ENCODE results near the gene TBP.
"Not testable (repeated sequence)": the region's sequence is repeated elsewhere in the genome, so short reads cannot be mapped to it uniquely, and the experiment has no call there.

Gene TBP

DNA sequence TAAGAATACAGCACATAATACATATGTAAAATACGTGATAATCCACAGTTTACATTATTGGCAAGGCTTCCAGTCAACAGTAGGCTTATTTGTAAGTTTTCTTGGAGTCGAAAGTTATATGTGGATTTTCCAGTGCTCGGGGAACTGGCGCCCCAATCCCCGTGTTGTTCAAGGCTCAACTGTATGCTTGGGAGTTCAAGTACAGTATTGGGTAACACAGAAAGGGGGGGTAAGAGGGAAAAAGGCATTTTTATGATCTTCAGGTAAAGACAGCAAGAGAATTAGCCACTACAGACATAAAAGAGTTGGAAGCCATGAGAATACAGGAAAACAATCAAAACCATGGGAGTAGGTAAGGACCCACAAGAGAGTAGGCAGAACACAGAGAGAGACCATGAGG lies 17.5 kb upstream of the TBP start:
- no peak for DNase-seq

DNA sequence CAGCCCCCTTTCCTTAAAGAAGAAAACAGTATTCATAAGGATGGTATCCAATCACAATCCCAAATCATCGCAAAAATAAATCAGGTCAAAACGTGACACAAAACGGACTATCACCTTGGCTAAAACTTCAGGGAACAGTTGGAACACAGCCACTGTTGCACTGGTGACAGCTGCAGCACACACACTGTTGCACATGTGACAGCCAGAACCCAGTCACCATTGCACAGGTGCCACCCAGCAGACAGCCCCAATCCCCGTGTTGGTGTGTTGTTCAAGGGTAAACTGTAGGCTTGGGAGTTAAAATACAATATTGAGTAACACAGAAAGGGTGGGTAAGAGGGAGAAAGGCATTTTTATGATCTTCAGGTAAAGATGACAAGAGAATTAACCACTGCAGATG lies 16.8 kb upstream of the TBP start:
- DNase-seq: no peak

DNA sequence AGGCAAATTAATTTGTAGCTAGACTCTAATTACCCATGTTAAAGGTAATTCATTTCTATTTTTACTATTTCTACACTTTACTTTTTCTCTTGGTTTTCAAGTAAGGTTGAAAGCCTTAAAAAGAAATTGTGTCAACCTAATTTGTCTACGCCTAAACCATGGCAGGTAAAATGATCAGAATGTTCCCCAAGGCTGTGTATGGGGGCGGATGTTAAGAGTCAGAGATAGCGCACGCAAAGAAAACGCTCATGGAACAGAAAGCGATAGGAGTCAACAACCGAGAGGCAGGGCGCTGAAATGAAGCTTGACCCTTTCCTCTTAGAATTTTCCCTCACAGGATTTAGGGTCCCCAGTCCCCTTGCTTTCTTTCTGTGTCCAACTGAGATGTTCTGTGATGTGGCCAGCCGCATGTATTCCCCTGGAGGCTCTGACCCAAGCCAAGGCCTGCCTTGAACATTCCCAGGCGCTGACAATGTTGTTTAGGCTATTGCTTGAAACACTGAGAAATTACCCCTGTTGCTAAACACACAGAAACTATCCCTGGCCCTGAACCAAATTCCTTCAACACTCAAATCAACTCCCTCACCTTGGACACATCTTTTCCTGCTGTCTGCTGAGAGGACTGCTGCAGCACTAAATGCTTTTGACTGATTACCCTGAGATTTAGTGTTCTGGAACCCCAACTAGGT lies 12.0 kb upstream of the TBP start:
- no peak for DNase-seq

DNA sequence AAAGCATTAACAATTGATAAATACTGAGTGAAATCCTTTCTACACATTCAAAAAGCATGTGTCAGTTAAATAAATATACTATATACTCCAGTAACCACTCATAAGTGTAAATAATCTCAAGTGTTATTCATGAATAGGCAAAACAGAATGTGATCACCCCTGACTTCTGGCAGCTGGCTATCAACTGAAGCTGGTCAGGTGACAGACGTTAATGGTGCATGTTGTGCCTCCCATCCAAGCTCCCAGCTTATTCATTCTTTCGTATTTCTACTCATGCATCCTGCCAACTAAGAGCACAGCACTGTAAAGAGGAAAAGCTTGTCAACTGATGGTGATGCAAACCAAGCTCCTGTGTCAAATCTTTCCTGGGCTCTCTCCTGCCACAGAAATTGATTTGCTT lies 8.8 kb upstream of the TBP start:
- DNase-seq: no peak

DNA sequence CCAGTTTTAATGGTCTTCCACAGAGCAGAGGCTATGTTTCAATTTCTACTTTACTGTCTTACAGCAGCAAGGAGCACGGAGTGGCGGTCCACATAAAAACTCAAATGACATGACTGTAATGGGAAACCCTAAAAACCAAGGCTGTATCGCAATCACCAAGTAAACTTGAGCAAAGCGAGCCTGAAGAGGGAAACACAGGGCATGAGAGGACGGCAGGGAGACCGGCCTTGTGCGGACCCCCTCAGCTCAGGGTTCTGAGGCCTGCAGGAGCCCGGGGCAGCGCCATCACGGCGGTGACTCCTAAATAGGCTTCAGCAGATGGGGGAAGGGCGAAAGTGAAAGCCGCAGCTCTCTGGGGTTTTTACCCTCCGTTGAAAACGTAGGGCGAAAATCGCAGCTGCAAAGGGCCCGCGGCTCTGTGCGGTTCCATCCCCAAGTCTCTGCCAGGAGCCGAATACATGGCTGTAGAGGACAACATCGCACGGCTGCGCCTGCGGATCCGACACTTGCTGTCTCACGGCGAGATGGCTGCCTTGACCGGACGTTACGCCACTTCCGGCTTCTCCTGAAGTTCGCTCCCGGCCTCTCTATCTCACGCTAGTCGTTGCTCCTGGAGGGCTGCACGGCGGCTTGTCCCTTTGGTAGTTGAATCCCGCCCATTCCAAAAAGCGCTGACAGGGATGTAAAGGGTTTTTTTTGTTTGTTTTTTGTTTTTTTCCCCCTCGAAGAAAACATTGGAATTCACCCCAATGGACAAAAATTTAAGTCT lies 1.2 kb upstream of the TBP start, which contains the start of gene PSMB1:
Gene PSMB1 (minus strand): TSS at position 543 of the 769 bp plus-strand sequence. CDS start 65 bp downstream, at position 478.
- DNase-seq: no peak

DNA sequence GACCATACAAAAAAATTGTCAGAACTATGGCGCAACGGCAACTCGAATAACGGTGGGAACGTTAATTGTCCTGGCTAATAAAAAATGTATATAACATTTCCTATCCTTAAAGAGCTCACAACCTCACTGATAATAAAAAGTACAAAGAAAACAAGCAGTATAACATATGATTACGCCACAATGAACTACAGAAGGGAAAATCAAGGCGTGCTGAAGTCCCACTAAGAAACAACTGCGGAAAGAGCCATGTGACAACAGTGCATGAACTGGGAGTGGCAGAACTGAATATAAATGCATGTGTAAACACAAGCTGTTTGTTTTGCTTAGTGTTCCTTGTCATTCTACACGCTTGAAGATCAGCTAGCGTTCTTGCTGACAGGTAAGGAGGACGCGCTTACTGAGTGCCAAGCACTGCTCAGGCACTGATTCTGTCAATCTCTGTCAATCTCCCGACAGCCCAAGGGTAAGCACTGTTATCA lies 596 bp upstream of the TBP start:
- no peak for DNase-seq

DNA sequence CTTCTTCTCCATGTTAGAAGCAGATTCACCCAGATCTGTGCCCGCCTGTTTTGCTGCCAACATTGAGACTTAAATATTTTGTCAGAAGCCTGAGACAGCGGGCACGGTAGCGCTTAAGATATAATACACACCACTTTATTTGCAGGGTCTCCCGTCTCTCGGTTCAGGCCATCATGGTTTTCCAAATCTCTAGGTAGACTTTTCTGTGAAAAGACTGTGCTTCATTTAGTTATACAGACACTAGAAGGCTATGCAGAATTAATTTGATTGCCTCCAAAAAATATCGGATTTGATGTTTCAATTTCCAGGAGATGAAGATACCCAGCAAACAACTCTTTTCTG lies 598 bp downstream of the TBP start:
- DNase-seq: no peak

DNA sequence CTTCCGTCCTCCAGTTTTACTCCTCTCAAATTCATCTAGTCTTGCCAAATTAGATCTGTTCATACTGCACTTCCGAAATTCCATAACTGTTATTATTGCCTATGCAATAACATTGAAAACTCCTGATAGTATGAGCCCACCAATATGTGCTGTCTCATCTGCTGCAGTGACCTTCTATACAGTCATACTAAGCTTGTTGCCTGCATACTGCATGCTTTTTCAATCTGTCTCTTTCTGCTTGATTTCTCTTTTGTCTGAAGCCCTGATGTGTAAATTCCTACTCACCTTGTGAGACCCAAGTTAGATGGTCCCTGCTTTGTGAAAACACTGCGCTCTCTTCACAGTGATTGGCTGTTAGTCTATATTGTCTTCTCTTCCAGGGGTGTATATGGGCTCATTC lies 1.1 kb downstream of the TBP start:
- DNase-seq: no peak

DNA sequence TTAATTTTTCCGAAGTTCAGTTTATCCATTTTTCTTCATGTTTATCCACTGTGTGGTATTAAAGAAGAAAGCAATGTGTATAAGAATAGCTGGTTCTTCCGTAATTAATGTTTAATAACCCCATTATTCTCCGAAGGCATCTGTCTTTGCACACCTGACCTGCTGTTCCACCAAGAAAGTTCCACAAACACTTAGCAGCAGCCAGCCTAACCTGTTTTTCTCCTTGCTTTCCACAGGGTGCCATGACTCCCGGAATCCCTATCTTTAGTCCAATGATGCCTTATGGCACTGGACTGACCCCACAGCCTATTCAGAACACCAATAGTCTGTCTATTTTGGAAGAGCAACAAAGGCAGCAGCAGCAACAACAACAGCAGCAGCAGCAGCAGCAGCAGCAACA lies 7.4 kb downstream of the TBP start:
- DNase-seq: no peak

DNA sequence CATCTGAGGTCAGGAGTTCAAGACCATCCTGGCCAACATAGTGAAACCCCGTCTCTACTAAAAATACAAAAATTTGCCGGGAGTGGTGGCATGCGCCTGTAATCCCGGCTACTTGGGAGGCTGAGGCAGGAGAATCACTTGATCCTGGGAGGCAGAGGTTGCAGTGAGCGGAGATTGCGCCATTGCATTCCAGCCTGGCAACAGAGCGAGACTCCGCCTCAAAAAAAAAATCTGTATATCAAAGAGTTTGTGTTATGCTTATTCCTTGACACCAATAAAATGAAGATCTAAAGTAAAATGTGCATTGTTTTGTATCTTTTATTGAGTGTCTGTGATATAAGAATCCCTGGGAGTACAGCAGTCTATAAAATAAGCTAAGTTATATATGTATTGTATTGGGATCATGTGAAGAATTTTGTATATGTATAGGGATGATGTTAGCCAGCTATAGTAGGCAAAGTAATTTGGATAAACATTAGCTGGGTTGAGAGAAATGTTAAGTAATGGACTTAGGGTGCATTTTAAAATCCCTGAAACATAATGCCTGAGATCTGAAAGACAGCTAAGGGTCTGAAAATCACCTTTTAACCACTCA lies 10.9 kb downstream of the TBP start:
- DNase-seq: no peak

DNA sequence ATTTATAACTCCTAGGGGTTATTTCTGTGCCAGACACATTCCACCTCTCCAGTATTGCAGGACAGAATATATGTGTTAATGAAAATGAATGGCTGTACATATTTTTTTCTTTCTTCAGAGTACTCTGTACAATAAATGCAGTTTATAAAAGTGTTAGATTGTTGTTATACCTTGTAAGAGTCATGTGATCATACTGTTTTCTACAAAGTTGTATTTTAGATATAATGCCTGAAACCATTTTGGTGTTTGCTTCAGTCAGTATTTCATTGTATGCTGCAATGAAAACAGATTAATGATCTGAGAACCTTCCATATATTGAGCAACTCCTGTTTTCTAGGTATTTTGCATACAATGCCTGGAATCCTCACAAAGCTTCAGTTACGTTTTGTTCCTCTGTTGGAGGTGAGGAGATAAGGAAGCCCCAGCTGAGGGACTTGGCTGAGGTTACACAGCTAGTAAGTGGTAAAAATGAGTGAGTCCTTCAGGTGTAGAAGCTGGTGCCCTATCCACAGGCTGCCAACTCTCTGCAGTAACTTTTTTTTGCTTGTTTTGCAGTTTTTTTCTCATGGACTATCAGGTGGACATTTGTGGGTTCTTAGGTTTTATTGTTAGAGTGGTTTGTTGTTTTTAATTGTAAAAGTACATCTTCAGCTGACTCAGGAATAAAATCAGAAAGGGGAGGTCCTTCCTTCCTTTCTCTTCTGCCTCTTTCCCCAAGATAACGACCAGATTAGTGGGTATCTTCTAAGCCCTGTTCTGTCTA lies 18.7 kb downstream of the TBP start:
- DNase-seq: no peak

DNA sequence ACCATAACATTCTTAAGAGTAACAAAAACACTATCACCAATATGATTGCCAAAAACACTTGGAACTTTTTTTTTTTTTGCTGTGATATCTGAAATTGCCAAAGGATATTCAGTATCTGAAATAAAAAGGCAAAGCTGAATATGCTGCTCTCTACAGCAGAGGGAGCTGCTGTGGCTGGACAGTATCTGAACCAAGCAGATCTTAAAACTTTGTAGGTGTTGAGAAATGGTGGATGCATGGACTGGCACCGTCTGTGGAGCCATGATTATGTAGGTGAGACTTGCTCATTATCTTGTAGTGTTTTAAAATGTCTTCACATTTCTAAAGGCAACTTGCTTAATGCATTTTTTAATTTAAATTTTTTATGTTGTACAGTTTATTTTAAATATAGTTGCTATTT lies 21.1 kb downstream of the TBP start:
- DNase-seq: no peak

DNA sequence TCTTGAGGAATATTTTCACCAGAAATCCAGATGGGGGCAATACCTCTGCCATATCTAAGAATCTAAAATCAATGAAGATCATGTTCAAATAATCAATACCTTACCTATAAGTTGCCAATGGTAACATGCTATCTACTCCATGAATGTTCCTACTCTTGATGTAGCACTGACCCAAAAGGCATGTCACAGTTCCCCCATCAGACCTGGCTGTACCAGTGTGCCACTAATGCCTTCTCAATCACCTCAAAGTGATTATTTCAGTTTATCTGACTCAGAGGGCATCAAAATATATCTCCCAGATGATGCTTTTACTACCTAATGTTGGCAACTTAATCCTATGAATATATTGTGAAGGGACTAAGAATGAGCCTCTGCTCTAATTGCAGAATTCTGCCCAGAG lies 24.7 kb downstream of the TBP start:
- DNase-seq: no peak

DNA sequence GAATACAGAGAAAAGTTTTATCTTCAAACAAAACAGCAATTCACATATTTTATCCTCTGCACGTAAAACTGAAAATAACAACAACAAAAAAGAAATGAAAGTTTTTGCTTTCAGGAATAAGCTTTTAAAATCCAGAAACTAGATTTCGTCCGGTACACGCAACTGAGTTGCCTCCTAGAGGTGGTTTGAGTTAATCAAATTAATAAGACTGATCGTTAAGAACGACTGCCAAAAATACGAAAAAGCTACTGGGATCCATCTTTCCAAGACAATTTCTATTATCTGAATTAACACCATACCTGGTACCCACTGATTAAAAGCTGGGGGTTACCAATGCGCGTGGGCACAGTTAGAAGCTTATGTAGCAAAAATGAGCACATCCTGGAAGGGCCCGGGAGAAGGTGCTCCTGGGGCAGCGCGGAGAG lies 29.6 kb downstream of the TBP start:
- DNase-seq: no peak

DNA sequence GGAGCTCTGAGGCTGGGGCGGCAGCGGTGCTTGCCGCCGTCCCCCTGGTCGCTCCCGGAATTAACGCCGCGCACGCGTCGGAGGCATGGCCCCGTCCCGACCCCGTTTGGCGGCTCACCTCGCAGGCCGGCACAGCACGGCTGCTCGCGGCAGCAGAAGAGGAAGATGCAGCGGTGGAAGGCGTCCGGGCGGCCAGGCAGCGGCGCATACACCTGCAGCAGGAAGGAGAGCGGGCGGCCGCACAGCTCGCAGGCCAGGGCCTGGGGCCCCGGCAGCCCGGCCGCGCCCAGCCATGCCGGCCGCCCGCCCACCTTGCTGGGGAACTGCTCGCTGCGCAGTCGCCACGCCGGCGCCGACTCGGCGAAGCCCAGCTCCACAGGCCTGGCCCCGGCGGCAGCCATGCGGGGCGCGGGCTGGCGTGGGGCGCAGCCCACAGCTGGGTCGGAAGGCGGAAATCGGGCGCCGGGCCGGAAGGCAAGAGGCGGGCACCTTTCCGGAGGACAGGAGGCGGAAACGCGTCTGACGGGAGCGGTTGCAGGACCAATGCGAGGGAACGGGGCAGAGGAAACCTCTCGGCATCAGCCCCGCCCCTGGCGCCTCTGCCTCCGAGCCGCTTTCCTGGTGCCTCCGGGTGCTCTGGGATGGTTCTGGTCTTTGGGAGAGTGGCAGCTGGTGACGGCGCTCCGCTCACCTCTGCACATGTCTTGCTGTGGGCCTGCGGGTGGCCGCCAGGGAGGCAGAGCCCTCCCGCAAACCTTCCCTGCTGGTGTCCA lies 30.2 kb downstream of the TBP start, which contains the start of gene PDCD2:
Gene PDCD2 (minus strand): TSS at position 457 of the 773 bp plus-strand sequence. CDS start 56 bp downstream, at position 401.
- DNase-seq: peak; percentile 35

DNA sequence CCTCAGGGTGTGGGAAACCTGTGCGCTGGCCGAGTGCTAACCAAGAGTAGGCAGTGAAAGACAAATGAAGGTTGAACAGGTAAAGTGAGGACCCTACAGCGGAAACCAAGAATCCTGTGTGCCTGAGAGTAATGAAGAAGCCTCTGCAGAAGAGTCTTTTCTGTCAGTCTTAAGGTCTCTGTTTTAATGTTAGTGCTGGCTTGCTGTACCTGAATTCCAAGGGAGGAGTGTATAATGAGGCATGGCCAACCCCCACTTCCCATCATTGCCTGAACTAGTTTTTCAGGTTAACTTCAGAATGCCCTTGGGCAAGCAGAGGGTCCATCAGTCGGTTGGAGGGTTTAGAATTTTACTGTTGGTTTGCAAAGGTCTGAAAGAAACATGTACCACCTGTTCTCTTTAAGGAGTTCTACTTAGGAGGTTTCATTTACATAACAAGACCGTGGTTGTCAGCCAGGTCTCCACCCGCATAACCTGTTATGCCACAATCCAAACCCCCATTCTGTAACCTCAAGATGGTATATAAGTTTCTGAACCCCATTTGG lies 30.9 kb downstream of the TBP start:
- DNase-seq: no peak

DNA sequence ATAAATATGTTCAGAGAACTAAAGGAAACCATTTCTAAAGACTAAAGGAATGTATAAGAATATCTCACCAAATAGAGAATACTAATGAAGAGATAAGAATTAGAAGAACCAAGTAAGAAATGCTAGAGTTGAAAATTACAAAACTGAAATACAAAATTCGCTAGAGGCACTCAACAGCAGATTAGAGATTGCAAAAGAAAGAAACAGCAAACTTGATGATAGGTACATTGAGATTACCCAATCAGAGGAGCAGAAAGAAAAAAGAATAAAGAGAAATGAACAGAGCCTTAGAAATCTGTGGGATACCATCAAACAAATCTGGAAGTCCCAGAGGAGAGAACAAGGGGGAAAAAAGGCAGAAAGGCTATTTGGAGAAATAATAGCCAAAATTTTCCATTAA lies 36.6 kb downstream of the TBP start:
- DNase-seq: no peak

DNA sequence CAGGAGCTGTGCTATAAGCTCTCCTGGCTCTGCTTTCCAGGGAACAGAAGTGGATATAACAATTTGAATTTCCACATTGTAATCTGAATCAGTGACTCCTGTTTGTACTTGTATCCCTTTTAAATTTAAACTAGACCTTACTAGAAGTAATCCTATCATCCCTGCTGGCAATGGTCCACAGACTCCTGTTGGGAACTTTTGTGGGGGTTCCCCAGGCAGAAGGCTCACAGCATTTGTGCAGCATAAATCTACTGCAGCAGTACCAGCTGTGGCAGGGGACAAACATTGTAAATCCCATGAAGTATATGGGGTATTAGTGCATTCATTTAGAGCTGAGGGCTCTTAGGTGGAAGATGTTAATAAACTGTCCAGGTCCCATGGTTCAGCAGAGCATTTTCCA lies 42.3 kb downstream of the TBP start:
- DNase-seq: no peak

DNA sequence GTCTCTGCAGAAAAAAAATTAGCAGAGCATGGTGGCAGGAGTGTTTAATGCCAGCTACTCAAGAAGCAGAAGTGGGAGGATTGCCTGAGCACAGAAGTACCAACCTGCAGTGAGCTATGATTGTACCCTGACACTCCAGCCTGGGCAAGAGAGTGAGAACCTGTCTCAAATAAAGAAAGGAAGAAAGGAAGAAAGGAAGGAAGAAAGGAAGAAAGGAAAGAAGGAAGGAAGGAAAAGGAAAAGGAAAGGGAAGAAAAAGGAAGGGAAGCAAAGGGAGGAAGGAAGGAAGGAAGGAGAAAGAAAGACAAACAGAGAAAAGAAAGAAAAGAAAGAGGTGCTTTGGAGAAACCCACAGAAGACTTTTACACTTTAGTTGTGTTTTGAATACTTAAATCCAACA lies 43.1 kb downstream of the TBP start:
- no peak for DNase-seq

DNA sequence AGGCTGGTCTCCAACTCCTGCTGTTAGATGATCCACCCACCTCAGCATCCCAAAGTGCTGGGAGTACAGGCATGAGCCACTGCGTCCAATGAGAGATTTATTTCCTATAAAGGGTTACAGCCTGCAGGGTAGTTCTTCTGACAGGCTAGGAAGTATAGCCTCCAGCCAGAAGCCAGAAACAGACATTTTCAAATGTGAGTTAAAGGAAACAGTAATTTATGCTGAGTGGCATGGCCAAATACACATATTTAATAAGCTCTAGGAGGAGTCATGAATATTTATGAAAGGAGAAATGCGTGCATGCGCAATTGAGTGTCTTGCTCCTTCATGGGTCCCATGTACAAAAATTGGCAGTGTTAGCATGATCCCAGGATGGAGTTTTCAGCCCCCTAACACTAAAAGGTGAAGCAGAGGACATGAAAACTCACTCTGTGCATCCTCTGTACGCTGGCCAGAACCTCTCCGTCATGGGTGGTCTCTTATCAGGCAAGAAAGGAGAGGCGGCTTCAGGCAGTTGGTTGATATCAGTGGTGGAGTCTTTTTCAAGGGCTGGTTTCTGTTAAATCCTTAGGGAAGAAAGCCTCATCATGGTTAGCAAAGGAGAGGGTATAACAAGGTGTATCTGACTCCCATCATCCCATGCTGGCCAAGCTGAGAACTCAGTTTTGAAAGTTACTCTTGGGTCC lies 51.5 kb downstream of the TBP start:
- no peak for DNase-seq

DNA sequence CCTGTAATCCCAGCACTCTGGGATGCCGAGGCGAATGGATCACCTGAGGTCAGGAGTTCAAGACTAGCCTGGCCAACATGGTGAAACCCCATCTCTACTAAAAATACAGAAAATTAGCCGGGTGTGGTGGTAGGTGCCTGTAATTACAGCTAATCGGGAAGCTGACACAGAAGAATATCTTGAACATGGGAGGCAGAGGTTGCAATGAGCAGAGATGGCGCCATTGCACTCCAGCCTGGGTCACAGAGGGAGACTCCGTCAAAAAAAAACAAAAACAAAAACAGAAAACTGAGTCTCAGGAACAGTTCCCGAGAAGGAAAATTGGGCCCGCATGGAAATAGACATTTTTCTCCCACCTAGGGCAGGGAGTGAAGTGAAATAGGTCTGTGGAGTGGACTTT lies 55.1 kb downstream of the TBP start:
- not testable (repeated sequence) for DNase-seq

Data from NCI-H2081 treated with DMSO at 0.1 percent for 48 hours (cell line).